HG02588 (cell line): ENCODE measurements around the gene SRRM4.

Experiments used
- ATAC-seq: cut with Tn5 transposase; IDR thresholded peaks from one replicate; pipeline ENCODE4 v1.9.1; 2021; ENCODE audit warnings: mild to moderate bottlenecking, moderate library complexity; ENCODE audit not compliant: unreplicated experiment

The SRRM4 gene

DNA sequence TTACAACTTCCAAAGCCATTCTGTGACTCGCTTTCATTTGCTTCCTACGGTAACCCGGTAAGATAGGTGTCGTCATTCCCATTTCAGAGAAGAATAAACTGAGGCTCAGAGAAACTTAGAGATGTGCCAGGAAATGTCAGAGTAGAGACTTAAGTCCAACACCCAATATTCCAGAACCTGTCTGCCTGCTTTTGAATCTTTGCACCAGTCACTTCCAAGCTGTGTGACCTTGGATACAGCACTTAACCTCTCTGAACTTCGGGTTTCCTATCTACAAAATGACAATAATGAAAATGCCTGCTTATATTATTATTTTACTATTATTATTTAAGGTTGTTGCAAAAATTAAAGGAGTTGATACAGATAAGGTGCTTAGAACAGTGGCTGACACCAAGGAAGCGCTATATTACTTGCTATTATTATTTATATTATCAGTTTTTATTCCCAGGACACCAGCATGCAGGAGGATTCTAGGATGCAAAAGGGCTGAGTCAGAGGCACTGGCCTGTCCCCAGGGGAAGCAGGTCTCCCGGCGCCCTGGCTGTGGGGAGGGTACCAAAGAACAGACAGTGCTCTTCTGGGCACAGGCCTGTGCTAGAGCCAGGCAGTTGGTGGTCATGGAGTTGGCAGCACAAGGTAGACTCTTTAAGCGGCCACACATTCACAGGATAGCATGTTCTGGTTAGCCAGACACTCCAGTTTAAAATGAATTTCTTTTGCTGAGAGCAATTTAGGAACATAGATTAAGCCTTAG lies 202.8 kb downstream of the SRRM4 start:
- ATAC-seq = no peak

DNA sequence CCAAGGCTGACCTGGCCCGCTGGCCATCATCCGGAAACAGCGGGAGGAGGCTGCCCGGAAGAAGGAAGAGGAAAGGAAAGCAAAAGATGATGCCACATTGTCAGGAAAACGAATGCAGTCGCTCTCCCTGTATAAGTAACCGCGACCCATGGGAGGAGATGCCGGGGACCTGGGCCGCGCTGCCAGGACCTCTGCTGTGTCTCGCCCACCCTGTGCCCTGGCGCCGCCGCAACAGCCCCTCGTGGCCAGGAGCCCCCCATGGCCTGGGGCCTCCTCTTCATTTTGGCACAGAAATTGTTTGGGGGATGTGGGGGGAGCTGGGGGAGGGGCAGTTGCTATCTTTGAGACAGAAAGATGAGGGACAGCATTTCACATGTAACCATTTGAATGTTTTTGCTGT lies 213.9 kb downstream of the SRRM4 start:
- no peak for ATAC-seq

DNA sequence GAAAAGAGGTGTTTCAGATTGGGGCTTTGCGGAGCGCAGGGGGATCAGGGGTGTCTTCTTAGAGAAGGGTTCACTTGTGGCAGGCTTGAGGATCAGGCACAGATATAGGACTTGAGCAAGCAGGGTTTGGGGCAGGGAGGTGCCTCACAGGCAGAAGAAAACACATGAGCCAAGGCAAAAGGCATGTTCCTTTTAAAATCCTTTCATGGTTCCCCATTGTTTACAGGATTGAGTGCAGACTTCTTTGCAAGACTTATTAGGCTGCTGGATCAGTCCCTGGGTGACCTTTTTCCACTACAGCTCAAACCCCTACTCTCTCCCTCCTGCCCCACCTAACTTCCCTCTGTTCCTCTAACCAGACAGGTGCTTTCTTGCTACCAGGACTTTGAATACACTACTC lies 217.1 kb downstream of the SRRM4 start:
- no peak for ATAC-seq

DNA sequence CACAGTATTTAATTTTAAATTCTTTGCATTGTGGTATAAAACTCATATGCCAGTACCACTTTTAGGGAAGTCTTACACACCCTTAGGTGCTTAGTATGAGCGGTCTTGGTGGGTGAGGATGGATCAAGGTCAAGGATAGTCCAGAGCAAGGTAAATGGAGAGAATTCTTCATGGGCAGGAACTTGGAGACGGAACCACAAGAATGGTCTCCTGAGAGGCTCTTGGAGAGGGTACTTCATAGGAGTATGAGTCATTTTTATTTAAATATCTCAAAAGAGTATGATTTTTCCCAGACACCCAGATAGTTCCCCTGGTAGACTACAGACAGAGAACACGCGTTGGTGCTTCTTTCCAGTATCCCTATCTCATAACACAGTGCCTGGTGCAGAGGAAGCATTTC lies 219.3 kb downstream of the SRRM4 start:
- no peak for ATAC-seq

DNA sequence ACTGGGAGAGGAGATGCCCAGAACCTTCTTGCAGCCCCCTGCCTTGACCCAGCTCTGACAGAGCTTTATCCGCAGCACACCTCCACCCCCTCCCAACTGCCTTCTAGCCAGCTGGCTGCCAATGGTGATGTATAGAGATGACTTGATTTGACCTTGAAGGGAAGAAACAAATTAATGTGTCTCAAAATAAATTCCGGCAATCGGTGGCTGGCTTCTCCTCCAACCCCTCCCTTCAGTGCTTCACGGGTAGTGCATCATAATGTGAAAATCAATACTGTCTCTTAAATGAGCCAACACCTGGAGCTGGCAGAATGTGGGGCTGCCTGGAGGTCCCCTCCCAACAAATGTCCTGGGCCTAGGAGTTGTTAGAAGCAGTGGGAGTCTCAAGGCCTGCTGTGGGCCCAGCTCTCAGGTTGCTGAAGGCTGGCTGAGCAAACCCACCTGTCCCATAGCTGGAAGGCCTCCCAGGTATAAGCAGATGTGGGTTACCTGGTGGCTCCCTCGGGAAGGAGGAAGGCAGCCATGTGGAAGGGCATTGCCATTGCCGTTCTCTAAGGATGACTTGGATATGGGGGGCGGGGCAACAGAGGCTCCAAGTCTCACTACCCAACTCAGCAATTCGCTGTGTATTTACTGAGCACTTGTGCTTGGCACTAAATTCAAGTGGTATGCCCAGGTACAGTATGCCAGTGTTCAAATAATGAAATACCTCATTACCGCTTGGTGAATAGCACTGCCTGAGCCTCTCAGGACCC lies 220.6 kb downstream of the SRRM4 start:
- ATAC-seq = no peak

DNA sequence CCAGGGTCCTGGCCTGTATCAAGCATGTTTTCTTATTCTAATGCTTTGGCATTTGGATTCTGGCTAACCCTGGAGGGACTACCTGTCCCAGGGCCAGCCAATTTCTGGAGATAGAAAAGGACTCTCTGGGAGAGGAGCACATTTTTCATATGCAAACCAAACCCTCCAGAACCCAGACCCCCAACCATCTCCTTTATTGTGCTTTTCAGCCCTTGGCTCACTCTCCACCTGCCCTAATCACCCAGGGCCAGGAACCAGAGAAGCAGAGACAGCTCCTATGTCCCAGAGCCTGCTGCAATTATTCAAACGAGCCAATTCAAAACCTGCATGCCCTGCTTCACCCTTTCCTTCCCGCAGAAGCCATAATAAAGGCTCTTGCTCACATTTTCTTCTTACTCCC lies 221.2 kb downstream of the SRRM4 start:
- no peak for ATAC-seq

DNA sequence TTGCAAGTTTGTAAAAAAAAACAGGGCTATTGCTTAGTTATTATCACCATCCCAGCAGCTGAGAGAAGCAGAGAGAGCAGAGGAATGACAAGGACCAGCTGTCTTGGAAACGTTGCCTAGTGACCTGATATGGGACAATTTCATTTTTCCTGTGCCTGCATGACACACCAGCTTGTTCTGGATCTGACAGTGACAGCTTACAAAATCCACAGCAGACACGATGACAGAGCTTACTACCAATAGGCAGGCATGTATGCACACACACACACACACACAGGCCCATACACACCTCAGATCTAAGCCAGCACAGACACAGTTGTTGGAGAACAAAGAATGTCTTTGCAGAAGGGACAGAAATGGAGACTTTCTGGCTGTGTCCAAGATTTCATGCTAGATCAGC lies 222.8 kb downstream of the SRRM4 start:
- no peak for ATAC-seq

DNA sequence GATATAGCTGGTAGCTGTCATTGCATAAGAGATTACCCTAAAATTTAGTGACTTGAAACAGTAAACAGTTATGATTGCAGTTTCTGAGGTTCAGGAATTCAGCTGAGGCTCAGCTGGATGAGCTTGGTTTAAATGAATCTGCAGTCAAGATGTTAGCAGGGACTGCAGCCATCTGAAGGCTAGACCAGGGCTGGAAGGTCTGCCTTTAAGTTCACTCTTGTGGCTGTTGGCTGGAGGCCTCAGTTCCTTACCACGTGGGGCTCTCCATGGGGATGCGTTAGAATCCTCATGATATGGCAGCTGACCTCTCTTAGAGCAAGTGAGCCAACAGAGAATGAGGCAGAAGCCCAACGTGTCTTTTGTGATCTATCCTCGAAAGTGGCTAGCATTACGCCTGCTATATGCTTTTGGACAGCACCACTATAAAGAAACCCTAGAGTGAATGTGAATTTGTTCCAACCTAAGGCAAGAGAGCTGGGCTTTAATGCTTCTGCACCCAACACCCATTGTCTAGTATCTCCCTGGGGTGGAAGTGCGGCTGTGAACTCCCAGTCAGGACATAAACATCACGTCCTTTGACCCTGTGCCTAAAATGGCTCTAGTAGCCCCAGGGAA lies 223.4 kb downstream of the SRRM4 start:
- no peak for ATAC-seq

DNA sequence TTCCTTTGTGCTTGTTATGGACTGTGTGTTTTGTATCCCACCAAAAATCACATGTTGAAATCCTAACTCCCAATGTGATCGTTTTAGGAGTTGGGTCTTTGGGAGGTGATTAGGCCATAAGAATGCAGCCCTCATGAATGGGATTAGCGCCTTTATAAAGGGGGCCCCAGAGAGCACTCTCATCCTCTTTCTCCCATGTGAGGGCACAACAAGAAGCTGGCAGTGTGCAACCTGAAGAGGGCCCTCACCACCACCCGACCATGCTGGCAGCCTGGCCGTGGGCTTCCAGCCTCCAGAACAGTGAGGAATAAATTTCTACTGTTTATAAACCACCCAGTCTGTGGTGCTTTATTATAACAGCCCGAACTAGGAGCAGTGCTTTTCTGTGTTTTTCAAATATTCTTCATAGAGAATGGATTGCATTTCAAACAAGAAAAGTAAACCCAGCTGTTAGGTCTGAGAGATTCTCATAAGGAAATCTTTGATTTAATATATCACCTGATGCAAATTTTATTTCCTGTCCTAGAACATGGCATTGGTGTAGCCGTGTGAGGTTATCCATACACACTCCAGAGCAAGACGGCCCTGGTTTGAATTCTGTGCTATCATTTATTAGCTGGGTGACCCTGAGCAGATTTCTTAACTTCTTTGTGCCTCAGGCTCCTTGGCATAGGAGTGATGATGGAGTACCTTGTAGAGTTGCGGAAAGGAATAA lies 225.2 kb downstream of the SRRM4 start:
- no peak for ATAC-seq

DNA sequence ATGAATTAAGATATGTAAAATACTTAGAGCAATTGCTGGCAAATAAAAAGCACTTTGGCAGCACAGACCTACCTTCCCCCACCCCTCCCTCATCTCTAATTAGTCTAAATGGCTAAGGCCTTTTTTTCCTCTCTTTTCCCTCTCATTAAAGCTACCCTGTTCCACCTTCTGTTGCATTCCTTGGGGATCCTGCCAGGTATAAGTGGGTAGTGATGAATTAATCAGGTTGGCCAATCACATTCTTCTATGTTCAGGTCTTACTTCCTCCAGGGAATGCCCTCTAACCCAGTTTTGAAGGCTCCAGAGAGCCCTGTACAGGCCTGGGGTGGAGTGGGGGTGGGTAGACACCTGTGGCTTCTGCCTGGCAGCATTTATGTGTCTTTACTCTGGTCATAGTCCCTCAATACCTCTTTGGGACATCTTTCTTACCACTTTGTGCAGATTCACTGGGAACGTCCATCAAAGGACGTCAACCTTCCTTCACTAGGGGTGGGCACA lies 225.8 kb downstream of the SRRM4 start:
- no peak for ATAC-seq

DNA sequence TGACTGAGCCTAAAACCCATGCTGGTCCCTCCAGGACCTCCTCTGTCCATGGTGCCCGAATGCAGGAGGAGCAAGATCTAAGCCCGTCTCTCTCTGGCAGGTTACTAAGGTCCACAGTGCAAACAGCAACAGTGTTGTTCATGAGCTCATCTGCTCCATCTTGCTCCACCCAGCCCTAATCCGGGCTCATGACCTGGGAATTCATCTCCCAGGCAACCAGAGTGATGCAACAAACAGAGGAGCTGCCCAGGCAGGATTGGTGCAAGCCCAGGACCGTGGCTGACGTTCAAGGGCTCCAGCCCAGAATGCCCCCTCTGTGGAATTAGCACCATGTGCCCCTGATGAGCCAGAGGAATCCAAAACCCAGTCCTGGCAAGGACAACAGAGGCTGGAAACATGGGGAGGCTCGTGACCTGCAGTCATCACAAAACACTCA lies 227.3 kb downstream of the SRRM4 start:
- ATAC-seq = no peak

DNA sequence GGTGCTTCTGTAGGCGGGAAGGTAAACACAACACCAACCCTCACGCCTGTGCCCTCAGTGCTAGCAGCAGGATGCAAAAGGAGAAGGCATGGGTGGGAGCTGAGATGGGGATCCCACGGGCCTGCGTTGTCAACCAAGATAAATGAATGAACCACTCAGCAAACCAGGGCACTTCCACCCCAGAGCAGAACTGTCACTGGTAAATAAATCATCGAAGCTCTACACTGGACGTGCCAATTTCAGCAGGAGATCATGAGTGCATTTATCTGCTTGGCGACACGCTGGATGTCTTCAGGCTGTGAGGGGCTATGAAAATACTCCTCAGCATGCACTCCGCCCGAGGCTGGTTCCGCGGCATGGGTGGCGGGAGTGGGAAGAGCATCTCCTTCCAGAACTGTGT lies 230.5 kb downstream of the SRRM4 start:
- ATAC-seq = no peak
